HG03378 (cell line): ENCODE measurements around the gene KCNC1.

ENCODE experiments used
- ATAC-seq: cut with Tn5 transposase; IDR thresholded peaks from one replicate; pipeline ENCODE4 v1.9.1; 2021; ENCODE audit warnings: mild to moderate bottlenecking, moderate library complexity; ENCODE audit not compliant: unreplicated experiment

The KCNC1 gene

DNA sequence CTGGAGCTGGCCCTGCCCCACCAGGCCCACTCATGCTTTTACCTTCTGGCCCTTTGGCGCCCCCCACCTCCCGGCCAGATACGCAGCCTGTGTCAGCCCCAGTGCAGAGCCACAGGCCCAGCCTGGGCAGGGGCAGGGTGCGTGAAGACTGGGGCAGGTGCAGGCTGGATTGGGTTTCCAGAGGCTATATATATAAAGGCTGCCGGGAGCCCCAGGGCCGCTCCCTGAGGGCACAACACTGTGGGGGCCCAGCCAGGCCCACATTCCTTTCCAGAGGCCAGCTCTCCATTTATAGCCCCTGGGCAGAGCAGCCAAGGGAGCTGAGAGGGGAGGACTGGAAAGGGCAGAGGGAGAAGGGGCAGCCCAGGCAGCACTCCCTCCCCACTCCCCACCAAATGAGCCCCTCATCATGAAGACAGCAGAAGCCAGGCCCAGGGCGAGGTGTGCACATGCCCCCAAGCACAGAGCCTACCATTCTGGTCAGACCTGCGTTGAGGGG is 20.2 kb upstream of the KCNC1 start:
- no peak for ATAC-seq

DNA sequence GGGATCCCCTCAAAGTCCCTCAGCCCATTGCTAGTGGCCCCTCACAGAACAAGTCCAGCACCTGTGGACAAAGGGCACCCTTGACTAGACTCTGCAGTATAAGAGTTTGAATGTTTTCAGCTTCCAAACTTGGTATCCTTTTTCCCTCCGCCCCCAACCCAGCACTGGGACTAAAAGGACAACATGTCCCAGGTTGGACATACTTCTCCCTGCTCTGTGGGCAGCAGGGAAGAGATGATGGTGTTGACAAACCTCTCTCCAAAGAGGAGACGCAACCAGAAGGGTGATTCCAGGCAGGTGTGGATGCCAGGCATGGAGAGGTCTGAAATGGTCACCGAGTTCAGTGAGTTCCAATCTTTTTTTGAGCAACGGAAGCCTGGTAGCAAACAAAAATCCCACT is 19.7 kb upstream of the KCNC1 start:
- no peak for ATAC-seq

DNA sequence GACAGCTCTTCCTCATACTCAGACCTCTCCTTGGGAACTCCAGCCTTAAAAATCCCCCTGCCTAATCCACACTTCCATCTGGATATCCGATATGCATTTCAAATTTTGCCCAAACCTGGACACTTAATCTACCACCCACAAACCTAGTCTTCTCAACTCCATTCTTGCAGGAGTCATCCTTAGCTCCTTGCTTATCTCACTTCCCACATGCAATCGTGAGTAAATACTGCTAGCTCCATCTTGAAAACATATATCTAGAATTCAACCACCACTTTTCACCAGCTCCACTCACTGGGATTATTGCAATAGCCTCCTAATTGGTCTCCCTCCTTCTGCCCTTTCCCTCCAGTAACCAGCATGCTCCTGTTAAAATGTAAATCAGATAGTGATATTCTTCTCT is 17.8 kb upstream of the KCNC1 start:
- no peak for ATAC-seq

DNA sequence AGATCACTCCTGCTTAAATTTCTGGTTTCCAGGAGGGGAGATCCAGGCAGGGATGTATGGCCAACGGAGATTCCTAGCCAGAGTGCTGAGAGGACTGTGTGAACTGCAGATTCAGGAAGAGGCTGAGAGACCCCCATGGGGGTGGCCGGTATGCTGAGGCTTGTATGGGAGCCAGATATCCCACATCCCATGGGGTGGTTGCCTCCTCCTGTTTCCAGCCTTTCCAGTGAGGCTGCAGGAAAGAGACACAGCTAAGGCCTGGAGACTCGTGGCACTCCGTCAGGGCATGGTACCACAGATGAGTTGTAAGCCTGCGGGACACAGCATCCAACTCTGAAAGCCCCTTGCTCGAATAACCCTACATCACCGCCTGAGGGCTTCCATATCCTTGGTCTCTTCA is 16.6 kb upstream of the KCNC1 start:
- no peak for ATAC-seq

DNA sequence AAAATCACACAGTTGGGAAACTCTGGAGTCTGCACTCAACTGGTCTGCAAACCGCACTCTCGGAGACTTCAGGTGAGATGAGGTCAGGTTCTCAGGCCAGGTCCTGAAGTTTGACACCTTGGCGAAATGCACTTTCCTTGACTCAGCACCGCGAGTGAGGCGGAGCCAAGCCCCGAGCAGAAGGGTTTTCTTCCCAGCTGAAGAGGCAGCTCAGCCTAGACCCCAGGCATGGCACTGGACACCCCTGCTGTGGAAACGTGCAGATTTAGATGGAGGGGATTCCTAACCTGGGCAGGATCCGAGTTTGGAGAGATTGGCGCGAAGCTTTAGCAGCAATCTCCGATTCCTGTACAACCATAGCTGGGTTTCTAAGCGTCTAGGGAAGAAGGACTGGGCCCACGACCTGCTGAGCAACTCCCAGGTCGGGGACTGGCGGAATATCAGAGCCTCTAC is 16.0 kb upstream of the KCNC1 start:
- ATAC-seq, result no peak

DNA sequence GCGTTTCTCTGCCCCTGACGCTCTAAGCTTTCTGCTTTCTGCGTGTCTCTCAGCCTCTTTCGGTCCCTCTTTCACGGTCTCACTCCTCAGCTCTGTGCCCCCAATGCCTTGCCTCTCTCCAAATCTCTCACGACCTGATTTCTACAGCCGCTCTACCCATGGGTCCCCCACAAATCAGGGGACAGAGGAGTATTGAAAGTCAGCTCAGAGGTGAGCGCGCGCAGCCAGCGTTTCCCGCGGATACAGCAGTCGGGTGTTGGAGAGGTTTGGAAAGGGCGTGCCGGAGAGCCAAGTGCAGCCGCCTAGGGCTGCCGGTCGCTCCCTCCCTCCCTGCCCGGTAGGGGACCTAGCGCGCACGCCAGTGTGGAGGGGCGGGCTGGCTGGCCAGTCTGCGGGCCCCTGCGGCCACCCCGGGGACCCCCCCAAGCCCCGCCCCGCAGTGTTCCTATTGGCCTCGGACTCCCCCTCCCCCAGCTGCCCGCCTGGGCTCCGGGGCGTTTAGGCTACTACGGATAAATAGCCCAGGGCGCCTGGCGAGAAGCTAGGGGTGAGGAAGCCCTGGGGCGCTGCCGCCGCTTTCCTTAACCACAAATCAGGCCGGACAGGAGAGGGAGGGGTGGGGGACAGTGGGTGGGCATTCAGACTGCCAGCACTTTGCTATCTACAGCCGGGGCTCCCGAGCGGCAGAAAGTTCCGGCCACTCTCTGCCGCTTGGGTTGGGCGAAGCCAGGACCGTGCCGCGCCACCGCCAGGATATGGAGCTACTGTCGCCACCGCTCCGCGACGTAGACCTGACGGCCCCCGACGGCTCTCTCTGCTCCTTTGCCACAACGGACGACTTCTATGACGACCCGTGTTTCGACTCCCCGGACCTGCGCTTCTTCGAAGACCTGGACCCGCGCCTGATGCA is 15.3 kb upstream of the KCNC1 start, which contains the start of gene MYOD1:
Gene MYOD1 (plus strand): TSS at position 544 of the 910 bp plus-strand sequence. CDS start 212 bp downstream, at position 756.
- no peak for ATAC-seq

DNA sequence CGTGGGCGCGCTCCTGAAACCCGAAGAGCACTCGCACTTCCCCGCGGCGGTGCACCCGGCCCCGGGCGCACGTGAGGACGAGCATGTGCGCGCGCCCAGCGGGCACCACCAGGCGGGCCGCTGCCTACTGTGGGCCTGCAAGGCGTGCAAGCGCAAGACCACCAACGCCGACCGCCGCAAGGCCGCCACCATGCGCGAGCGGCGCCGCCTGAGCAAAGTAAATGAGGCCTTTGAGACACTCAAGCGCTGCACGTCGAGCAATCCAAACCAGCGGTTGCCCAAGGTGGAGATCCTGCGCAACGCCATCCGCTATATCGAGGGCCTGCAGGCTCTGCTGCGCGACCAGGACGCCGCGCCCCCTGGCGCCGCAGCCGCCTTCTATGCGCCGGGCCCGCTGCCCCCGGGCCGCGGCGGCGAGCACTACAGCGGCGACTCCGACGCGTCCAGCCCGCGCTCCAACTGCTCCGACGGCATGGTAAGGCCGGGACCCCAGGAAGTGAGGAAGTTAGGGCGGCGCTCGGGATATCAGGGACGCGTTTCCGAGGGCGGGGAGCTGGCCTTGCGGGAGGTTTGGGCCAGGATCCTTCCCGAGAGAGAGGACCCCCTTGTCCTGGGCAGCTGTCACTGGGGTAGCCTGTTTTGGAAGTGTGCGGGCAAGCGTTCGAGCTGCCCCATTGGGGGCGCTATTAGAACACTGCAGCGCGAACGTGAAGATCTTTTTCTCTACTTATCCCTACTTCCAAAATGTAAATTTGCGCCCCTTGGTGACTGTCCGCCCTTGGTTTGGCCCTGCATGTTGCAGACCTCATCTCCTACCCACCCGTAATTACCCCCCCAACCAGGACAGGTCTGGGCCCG is 14.4 kb upstream of the KCNC1 start:
- no peak for ATAC-seq

DNA sequence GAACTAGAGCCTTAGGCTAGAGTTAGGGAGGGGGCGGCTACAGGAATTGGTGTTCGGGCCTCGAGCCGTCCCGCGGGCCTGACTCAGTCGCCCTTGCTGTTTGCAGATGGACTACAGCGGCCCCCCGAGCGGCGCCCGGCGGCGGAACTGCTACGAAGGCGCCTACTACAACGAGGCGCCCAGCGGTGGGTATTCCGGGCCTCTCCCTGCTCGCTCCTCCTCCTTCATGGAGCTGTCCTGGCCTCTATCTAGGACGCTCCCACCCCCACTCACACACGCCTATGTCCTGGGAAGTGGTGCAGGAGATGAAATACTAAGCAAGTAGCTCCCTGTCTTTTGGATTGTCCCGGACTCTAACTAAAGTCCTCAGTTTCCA is 13.8 kb upstream of the KCNC1 start:
- no peak for ATAC-seq

DNA sequence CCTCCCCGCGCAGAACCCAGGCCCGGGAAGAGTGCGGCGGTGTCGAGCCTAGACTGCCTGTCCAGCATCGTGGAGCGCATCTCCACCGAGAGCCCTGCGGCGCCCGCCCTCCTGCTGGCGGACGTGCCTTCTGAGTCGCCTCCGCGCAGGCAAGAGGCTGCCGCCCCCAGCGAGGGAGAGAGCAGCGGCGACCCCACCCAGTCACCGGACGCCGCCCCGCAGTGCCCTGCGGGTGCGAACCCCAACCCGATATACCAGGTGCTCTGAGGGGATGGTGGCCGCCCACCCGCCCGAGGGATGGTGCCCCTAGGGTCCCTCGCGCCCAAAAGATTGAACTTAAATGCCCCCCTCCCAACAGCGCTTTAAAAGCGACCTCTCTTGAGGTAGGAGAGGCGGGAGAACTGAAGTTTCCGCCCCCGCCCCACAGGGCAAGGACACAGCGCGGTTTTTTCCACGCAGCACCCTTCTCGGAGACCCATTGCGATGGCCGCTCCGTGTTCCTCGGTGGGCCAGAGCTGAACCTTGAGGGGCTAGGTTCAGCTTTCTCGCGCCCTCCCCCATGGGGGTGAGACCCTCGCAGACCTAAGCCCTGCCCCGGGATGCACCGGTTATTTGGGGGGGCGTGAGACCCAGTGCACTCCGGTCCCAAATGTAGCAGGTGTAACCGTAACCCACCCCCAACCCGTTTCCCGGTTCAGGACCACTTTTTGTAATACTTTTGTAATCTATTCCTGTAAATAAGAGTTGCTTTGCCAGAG is 13.2 kb upstream of the KCNC1 start:
- no peak for ATAC-seq

DNA sequence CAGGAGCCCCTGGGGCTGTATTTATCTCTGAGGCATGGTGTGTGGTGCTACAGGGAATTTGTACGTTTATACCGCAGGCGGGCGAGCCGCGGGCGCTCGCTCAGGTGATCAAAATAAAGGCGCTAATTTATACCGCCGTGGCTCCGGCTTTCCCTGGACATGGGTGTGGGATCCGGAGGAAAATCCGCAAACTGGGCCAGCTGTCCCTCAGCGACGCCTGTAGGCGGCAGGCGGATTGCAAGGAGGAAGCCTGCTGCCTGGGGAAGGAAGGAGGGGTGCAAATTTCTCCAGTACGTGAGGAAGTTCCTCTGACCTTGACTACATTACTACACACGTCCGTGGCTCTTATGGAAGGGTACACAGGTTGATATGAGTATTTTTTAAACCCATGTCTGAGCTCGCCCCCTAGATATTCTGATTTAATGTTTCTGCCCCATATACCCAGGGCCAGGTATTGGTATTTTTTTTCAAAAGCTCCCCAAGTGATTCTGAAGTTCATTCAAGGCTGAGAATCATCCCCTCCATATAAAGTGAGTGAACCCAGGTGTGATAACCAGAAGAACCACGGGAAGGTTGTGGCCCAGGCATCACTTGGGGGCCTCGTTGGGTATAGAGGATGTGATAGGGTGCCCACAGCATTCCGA is 12.5 kb upstream of the KCNC1 start:
- ATAC-seq, result no peak

DNA sequence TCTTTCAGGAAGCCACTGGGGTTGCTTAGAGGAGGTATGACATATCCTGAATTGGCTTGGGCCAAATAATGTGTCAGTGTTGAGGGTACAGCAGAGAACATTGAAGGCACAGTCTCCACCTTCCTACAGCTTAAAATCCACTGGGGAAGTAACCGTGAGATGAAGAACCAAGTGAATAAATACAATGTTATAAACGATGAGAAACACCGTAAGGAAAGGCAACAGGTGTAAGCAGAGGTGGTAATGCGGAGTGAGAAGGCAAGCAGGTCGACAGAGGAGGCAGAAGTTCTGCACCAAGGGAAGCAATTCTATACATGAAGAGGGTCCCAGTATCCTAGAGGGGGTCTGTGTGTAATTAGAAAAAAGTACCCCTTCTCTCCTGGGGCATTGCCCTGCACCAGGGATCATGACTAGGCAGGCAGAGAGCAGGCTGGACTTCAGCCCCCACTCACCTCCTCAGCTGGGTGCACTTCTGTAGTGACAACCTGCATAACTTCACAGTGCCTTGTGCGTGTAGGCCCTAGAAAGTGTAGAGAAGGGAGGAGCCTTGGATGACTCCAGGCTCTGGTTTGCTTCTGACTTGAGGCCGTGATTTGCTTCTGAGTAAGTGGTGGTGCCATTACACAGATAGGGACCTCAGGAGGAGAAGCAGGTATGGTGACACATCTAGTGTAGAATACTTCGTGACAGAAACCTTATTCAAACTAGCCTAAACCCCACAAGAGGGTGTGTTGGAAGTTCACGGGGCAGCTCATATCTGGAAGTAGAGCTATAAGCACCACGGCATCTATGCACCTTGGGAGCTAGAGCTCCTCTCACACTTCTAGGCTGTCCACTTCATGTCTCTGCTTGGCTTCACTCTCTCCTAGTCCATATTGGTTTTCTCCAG is 10.3 kb upstream of the KCNC1 start:
- ATAC-seq, result no peak

DNA sequence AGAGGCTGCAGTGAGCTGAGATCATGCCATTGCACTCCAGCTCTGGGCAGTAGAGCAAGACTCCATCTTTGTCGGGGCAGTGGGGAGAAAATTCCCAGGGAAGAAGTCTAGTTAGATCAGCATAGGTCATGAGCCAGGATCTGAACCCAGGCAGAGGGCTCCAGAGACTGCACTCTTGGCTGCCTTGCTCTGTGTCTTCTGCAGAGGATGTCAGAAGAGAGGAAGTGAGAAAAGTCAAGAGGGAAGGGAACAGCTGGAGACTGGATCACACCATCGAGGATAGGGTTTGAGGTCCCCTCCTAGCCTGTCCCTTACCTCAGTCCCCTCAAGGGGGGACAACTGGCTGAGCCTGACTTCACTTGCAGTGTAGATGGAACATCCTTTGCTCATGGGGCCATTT is 9.4 kb upstream of the KCNC1 start:
- ATAC-seq, result no peak

DNA sequence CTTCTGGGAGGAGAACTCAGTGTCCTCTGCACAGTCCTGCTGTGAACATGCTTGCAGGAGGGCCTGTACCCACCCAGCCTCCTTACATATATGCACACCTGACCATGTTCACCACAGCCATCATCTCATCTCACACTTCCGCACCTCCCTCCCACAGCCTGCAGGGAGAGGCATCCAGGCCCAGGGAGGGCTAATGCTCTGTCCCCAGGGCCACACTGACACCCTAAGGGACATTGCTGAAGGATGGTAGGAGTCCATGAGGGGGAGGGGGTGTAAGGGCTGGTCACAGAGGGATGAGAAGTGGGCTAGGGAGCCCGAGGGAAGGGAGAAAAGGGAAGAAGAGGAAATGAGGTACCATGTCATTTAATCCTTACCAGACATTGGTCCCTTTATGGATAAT is 4.4 kb upstream of the KCNC1 start:
- no peak for ATAC-seq

DNA sequence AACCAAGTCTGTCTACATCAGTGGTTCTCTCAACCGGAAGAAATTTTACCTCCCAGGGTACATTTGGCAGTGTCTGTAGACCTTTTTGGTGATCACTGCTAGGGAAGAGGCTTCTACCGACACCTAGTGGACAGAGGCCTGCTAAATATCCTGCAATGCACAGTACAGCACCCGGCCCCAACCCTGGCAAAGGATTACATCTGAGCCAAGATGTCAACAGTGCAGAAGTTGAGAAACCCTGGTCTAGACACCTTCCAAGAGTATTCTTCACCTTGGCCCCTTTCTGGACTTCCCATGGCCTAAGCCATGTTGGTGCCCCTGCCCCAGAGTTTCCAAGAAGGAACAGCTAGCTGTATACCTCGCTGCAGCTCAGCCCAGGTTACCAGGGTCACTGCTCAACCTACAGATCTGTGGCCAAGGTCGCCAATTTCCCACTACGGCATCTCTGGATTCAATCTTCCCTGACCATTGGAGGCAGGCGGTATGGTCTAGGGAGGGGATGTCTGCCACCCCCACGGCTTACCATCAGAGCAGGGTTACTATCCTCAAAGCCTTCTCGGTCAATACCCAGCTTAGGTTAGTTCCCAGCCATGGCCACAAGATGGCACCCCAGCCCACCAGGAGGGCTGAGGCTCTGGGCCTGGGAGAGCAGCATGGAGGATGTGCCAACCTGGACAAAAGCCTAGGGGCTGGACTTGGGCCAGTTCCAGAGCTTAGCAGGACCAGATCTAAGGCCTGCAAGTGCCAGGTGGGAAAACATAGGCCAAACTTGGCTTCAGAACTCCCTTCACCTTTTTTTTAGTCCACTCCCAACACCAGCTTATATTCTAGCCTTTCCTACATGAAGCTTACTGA is 3.7 kb upstream of the KCNC1 start:
- peak; percentile 91 for ATAC-seq

DNA sequence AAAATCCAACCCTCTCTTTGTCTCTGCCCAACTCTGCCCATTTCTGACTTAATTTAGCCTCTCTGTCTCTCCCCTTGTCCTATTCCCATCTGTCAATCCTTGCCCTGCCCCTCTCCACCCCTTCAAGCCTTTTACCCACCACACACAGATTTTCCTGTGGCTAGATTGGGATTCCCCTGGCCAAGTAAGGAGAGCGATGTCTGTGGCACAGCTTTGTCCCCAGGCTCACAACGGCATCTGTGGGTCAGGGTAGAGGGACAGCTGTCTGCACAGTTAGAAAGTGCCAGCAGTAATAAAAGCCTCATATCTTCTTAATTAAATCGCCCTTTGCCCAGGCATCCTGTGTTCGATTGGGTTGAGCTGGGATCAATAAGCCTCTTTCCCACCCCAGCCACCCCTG is 1.3 kb upstream of the KCNC1 start:
- no peak for ATAC-seq

DNA sequence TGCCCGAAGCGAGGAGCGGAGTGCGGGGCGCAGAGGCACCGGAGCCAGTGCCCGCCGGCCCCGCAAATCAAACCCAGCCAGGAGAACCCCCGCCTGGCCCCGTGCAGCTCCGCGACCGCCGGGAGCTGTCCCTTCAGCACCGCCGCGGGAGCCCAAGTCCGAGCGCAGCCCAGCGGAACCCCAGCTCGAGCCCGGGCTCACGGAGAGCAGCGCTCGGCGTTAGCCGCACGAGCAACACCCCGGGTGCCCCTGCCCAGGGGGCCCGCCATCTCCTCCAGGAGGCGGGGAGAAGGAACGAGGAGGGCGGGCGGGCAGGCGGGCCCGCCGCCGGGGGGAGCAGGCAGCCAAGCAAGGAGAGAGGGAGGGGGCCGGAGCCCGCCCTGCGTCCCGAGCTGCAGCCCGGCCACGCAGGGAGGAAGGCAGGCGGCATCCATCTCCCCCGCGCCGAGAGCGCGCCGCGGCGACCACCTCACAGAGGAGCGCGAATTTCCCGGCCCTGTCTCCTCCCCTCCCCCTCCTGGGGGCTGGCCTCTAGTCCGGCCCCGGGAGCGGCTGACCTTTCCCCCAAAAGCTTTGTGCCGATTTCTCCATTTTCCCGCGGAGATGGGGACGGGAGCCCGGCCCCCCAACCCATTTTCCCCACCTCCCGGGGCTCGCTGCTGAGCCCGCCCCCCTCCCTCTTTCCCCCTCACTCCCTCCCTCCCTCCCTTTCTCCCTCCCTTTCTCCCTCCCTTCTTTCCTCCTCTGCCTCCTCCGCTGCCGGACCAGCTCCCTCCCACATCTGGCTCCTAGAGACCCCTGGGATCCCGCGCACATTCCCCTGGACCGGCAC is 621 bp downstream of the KCNC1 start:
- ATAC-seq, result no peak

DNA sequence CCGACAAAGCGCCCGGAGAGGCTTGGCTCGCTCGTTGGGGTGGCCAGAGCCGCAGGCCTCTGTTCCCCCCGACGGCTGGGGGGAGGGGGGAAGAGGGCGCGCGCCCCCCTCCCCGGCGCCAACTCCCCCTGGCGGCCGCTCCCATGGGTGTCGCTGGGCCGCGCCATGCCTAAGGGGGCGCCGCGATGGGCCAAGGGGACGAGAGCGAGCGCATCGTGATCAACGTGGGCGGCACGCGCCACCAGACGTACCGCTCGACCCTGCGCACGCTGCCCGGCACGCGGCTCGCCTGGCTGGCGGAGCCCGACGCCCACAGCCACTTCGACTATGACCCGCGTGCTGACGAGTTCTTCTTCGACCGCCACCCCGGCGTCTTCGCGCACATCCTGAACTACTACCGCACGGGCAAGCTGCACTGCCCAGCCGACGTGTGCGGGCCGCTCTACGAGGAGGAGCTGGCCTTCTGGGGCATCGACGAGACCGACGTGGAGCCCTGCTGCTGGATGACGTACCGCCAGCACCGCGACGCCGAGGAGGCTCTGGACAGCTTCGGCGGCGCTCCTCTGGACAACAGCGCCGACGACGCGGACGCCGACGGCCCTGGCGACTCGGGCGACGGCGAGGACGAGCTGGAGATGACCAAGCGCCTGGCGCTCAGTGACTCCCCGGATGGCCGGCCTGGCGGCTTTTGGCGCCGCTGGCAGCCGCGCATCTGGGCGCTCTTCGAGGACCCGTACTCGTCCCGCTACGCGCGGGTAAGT is 1.4 kb downstream of the KCNC1 start:
- no peak for ATAC-seq
